GM19240 (cell line): Measurements from ENCODE around the gene CLDND2.
"Not testable (repeated sequence)": the region's sequence is repeated elsewhere in the genome, so short reads cannot be mapped to it uniquely, and the experiment has no call there.

ENCODE experiments used
- DNase-seq: peaks from one replicate; pipeline ENCODE4 v3.0.0; 2011; ENCODE audit warnings: low spot score; ENCODE audit not compliant: insufficient read length

The CLDND2 gene, protein sequence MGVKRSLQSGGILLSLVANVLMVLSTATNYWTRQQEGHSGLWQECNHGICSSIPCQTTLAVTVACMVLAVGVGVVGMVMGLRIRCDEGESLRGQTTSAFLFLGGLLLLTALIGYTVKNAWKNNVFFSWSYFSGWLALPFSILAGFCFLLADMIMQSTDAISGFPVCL

DNA sequence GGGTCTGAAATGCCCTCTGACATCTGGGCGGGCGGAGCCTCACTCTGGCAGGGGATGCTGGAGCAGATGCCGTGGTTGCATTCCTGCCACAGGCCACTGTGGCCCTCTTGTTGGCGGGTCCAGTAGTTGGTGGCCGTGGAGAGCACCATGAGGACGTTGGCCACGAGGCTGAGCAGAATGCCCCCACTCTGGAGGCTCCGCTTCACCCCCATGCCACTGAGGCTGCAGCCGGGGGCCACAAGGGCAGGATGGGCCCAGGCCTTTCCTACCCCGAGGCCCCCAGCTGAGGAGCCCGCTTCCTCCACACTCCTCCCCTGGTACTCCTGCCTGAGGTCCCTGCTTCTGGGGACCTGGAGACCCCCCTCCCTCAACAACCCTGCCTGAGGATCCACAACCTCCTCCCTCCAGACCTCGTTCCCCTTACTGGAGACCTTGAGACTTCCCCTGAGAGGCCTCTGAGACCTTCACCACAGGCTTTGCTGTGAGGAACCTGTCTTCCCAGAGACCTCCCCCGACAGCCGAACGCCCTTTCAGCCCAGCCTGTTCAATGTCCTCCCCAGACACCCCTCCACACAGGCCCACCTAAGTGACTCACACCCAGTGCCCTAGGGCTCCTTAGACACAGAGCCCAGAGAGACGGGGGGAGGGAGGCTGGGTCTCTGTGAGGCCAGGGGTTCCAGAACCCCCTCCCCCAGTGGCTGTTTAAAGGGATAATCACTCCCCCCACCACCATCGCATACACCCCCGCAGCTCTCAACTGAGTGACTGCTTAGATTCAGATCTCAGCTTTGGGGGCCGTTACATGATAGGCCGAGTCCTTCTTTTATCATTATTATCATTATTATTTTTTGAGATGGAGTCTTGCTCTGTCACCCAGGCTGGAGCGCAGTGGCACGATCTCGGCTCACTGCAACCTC lies at the start of gene CLDND2:
TSS of gene CLDND2 (minus strand) at position 638 of the 917 bp plus-strand sequence. CDS start at position 212, 426 bp downstream.
- DNase-seq, result no peak

DNA sequence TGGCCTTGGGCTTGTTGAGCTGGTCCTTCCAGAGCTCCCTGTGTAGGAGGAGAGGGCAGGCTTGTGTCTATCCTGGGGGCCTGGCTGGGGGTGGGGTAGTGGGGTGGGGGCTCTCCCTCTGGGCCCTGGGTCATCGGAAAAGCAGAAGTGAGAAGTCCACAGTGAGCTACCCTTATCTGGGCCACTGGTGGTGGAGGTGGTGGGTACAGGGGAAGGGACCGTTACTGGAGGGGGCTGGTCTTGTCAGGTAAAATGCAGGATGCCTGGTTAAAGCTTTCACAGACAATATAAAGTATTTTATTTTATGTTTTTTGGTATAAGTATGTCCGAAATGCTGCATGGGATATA lies 49.0 kb upstream of the CLDND2 start:
- no peak for DNase-seq

DNA sequence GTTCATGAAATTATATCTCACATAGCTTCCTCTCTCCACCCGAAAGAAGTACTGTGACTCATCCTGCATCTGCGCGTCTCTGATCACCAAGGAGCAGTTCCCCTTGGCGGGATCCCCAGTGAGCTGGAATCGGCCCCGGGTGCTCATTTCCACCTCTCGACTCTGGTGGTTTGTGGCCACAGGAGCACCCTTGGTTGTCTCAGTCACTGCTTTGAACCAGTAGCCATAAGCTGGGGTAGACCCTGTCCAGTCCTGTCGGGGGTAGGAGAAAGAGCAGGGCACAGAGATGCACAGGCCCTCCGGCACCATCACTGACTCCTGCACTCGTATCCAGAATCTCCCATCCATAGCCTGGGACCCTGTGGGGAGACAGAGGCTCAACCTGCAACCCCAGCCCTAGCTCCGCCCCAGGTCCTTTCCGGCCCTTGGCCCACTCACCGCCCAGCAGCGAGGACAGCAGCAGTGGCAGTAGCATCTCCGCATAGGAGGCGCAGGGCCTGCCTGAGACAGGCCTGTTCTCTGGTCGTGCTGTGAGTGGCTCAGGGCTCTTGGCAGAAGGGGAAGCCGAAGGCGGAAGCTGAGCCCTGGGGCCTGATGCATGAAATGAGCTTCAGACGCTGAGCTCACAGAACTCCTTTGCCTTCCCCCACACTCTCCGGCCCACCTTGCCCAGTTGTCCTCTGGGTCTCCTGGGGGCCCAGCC lies 48.5 kb upstream of the CLDND2 start, which contains the start of gene SIGLEC10:
TSS of gene SIGLEC10 (minus strand) at position 536 of the 703 bp plus-strand sequence. CDS start at position 475, 61 bp downstream.
- DNase-seq, result peak; percentile 56

DNA sequence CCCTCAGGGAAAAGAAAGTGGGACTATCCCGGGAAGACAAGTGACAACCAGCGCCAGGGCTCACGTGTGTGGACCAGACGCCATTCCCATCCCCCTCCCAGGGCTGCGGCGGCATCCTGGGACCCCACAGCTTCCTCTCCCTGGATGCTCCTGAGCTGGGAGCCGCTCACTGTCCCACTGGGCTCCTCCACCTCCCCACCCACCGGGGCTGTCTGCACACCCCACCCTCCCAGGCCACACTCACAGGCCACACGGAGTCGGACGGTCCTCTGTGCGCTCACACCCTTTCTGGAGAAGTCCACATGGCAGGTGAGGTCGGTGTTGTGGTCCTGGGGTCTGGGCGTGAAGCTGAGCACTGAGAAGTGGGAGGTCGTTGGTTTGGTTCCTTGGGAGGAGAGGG lies 47.6 kb upstream of the CLDND2 start:
- not testable (repeated sequence) for DNase-seq

DNA sequence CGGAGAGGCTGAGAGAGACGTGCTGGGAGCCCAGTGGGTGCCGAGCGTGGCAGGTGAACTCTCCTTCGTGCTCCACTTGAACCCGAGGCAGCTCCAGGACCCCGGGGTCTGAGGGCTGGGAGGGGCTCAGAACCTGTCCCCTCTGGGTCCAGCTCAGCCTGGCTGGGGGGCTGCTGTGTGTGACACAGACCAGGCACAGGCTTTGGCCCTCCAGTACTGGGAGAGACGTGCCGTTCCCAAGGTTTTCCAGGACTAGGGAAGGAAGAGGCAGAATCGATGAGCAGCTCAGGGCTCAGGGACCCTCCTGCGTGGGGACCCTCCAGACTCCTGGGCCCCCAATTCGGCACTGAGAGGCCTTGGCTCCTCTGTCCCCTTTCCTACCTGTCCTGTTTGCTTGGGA lies 46.4 kb upstream of the CLDND2 start:
- no peak for DNase-seq

DNA sequence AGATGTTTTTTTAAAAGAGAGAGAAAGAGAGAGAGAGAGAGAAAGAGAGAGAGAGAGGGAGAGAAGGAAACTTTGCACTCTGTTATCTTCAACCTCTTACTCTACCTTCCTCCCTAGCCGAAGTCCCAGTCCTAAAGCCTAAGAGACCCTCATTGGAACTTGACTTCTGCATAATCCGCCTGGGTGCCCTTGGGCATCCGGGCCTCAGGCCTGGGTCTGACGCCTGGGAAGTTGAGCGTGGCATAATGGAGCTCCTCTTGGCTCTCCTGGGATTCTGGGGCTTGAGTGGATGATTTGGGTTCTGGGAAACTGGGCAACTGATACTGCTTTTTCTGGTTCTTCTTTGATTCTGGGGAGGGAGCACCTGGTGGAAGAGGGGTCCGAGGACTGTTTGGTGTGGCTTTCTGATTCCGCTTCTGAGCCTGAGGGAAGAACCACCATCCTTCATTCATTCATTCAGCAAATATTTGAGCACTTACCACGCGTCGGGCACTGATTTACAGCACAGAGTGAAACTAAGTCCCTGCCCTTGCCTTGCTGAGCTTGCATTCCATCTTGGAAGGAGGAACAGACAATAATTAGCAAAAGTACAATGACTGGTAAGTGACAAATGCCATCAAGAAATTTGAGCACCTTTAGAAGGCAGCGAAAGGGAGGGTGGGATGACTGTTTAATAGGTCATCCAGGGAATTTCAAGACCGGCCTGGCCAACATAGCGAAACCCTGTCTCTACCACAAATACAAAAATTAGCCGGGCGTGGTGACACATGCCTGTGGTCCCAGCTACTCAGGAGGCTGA lies 42.3 kb upstream of the CLDND2 start:
- no peak for DNase-seq

DNA sequence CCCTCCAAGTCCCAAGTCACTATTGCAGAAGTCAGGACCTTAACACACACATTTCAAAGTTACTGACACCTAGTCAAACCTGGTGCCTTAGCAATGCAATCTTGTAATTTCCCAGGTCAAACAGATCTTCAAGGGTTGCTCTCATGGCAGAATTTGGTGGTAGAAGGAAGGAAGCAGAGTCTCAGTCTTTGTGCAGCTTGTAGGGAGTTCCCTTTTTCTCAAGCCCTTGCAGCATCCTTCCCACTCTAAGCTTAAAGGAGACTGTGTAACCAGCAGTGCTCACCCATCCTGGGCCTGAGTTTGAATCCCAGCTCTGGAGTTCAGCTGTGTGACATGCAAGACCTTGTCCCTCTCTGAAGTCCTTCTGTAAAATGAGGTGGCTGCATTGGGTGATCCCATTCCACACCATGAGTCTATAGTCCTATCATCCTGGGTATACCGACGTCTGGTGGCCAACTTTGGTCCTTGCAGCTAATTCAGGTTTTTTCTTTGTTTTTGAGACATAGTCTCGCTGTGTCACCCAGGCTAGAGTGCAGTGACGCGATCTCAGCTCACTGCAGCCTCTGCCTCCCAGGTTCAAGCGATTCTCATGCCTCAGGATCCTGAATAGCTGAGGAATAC lies 38.8 kb upstream of the CLDND2 start:
- no peak for DNase-seq

DNA sequence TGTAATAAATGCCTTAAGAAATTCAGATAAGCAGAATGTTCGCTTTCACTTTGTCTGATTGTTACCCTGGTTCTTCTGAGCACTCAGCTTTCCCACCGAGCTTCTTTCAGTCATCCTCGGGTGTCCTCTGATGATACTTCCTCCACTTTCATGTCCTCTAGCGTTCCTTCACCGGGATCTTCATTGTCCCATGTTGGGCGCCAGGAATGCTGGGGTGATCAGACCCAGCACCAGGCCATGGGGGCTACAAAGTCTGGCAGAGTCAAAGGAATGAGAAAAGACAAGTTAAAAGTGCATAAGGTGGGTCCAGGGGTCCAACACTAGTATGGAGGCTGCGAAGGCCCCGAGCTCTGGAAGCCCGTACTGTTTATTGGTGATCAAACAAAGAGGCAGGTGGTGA lies 33.3 kb upstream of the CLDND2 start:
- no peak for DNase-seq

DNA sequence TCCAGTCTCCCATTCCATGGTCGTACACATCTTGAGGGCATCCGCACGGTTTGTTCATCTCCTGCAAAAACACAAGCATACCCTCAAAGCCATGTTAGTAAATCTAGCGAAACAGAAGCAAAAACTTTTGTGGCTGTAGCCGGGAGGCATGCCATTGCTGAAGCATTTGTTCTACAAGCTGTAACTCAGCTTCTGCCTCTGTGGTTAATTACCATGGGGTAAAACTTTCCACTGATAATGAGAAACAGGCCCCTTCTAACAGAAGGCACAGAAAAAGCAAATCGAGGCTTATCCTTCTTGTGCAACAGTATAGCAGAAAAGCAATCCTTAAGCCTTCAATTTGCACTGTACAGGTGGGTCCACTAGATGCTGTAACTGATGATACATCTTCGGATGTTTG lies 31.1 kb upstream of the CLDND2 start:
- not testable (repeated sequence) for DNase-seq

DNA sequence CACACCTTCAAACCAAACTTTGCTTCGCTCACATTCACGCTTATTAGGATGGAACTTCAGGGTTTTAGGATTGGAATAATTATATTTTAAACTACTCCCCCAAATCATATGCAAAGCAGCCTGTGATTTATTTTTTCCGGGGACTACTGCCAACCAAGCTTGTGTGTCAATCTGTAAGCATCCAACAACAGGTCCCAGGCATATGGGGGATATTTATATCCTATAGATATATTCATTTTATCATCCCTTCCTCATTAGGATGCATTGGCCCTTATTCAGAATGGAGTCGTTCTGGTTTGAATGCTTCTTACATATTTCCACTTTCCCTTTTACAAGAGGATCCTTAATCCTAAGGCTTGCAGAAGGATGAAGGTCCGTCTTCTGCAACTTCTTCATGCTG lies 30.4 kb upstream of the CLDND2 start:
- DNase-seq, result no peak

DNA sequence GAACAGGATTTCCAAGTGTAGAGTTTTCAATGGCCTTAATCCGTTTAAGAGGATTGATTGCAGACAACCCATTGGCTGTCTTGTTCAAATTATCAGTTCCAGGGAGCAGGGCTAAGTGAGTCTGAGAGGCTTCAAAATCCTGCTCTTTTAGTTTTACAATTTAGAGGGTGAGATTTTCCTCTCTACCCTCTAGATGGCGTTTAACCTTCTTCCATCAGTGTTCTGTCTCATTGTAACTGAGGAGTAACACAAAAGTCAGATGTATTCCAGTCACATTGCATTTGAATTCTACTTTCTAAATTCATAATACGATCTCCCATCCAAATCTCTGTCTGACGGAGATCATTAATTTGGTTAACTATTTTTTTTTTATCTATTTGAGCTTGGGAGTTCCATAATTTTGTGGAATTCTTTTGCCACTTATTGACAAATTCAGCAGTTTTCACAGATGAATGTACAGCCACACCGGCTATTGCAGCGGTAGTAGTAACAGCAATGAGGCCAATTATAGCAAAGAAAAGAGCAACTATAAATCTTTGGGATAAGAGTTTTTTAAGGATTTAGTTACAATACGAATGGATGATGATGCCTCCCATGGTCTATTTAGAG lies 29.4 kb upstream of the CLDND2 start:
- DNase-seq, result no peak

DNA sequence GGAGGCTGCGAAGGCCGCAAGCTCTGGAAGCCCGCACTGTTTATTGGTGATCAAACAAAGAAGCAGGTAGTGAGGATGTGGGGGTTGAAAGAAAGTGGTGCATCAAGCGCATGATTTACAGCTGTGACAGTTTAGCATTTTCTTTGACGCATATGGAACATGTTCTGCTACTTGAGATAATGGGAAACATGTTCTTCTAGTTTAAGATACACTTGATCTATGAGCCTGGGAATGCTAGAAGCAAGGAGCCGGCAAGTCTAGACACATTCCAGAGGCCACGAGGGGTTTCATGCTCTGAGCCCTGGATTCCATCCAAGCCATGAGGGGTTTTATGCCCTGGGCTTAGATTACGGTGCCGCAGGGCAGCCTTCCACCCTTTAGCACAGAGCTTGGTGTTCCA lies 28.6 kb upstream of the CLDND2 start:
- not testable (repeated sequence) for DNase-seq

DNA sequence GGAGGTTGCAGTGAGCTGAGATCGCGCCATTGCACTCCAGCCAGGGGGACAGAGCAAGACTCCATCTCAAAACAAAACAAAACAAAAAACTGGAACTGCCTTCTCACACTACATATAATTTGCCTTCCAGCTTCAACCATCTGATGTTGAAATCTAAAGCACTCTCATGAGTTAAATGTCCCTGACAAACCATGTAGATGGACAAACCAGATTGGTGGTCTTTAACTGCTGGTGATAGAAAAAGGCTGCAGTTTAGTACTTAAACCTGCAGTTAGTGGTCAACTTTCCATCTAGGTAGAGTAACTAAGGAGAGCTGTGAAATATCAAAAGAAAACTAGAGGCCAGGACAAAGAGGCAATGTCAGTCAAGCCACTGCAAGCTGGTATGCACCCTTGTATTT lies 27.4 kb upstream of the CLDND2 start:
- no peak for DNase-seq

DNA sequence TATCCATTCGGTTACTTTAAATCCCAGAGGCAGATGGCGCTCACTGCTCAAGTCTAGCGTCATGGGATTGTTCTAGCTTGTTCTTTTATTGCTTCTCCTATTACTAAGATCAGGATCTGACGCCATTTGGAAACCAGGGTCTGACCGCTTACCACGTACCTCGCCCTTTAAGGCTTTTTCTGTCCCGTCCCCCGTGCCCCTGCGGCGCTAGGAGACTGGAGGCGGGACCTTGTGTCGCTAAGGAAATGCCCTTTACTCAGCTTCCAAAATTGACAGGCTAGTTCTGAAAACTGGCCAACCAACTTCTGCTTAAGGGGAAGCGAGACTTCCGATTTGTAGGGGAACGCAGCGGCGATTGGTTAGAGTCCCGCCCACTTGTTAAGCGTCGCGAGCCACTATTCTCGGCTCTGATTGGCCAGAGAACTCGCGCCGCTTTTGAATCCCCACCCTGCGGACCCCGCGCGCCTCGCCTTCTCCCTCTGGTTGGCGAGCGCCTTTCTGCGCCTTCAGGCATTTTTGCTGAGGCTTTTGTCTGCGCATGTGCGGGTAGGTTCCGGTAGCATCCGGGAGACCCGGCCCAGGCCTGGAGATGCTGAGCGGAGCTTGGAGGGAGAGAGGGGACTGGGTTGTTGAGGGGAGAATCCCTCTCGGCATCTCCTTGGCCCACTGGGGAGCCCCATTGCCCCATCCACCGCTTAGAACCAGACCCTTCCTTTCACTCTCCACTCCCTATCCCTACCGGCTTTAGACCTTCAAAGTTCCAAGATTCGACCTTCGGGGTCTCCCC lies 25.4 kb upstream of the CLDND2 start:
- peak; percentile 89 for DNase-seq

DNA sequence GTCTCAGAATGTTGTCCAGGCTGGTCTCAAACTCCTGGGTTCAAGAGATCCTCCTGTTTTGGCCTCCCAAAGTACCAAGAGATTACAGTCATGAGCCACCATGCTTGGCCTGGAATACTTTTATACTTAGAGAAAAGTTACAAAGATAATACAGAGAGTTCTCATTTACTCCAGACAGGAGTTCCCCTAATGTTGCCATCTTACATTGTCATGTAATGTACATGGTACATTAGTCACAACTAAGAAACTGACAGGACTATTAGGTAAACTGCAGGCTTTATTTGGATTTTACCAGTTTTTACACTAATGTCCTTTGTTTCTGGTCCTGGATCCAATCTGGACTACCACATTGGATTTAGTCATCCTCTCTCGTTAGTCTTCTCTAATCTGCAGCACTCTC lies 23.9 kb upstream of the CLDND2 start:
- DNase-seq, result no peak

DNA sequence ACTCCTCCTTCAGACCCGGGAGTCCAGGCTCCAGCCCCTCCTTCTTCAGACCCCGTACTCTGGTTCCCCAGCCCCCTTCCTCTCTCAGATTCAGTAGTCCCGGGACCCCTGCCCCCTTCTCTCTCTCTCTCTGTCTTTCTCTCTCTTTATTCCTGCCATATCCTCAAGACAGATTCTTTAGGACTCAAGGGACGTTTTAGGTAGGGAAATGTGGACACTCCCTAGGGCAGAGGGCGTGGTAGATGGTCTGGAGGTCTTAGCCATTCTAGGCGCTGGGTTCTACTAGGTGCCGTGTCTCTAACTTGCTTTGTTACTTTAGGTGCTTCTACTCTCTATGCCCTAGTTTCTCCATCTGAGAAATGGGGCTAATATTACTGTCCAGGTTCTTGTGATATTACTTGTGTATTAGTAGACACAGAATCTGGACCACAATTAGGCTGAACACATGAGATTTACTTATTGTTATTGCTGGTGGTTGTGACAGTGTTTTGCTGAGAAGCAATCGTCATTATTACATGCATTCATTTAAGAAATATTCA lies 22.3 kb upstream of the CLDND2 start:
- DNase-seq, result no peak

DNA sequence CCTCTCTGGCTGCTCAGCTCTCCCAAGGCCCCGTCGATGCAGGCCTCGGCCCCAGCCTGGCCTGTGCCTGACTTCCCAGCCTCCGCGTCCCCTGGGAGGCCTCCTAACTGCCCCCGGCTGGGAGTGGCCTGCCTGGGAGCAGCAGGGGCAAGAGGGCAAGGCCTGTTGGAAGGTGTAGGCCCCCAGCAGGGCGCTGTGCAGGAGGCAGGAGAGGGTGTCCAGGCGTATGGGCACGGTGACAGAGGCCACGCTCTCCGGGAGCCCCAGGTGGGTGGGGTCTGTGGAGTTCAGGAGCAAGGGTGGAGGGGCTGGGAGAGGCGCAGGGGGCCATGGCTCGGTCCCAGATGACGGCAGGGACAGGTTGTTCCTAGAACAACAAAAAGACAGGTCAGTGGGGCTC lies 20.3 kb upstream of the CLDND2 start:
- no peak for DNase-seq

DNA sequence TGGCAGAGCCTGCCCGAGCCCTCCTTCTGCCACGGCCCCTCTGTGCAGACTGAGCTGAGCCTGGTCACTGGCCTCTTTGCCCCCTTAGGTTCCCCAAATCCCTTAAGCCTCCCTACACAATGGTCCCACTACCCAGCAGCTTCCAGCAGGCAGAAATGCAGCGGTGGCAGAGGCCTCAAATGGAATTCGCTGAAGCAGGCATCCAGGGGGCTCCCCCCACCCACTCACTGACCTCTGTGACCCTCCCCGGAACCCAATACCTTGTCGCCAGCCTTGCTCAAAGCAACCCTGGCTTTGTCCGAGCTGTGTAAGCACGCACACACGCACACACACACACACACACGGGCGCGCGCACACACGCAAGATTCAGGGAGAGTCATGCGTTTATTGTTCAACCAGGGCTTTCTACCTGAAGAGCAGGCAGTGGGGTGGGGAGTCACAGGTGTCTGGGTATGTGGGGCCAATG lies 19.2 kb upstream of the CLDND2 start, which contains the start of gene LIM2:
TSS of gene LIM2 (minus strand) at position 51 of the 466 bp plus-strand sequence. CDS start 531 bp downstream, outside the sequence.
- no peak for DNase-seq

DNA sequence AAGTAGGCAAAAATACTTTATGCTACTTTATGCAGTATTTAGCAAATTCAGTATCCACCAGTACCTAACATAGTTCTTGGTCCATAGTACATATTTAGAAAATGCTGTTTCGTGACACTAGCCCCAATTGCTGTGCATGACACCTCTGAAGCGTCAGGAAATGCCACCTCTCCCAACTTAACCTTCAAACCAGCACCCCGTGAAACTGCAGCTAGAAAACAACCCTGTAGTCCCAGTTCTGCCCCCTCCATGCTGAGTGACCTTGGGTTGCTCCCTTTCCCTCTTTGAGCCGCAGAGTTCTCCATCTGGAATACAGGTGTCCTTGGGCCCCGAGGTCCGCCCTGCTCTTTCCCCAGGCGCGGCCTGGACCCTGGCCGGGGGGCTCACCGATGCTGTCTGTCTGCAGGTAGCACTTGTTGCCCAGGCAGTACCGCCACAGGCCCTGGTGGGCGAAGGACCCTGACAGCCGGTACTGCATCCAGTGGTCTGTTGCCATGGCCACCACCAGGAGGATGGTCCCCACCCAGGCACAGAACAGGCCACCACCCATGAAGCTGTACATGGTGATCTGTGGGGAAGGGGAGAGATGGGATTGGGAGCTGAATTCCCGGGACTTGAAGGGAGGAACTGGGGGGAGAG lies 18.2 kb upstream of the CLDND2 start:
- DNase-seq, result no peak
